Calu3 (cell line): ENCODE data around the gene CLDN10. TPM values are rescaled to one million over a fixed set of nuclear protein-coding genes. Genes with fewer than 3 reads are reported as not detected.
A peak's percentile ranks its signal among the peaks of the same experiment; 100 is the strongest.

Experiments used
- BruUV-seq: library from RNA; stranded (reverse); fragments of 400-500 nt; replicated peaks from 2 replicates; lab custom pipeline; 2021; lab: Mats Ljungman, UMichigan
- CTCF ChIA-PET: fragments of 300-600 bp; sonication (Branson Sonifier 250); formaldehyde crosslinking; loops from one replicate; lab custom pipeline; 2022; ENCODE audit warnings: antibody characterized with exemption; lab: Charles Lee
- DNase-seq: peaks from one replicate; pipeline ENCODE4 v3.0.0; 2022
- H3K27ac Mint-ChIP-seq: one replicate; pipeline ENCODE4 v1.8.0; 2022; ENCODE audit warnings: mixed read lengths; ENCODE audit not compliant: unreplicated experiment
- H3K27me3 Mint-ChIP-seq: one replicate; pipeline ENCODE4 v1.8.0; 2022; ENCODE audit warnings: mixed read lengths; ENCODE audit not compliant: unreplicated experiment
- H3K36me3 Mint-ChIP-seq: one replicate; pipeline ENCODE4 v1.8.0; 2022; ENCODE audit warnings: mild to moderate bottlenecking, moderate library complexity, mixed read lengths; ENCODE audit not compliant: insufficient read depth, unreplicated experiment
- H3K4me1 Mint-ChIP-seq: one replicate; pipeline ENCODE4 v1.8.0; 2022; ENCODE audit warnings: mild to moderate bottlenecking, low read depth, mixed read lengths; ENCODE audit not compliant: unreplicated experiment
- H3K4me3 Mint-ChIP-seq: one replicate; pipeline ENCODE4 v1.8.0; 2022; ENCODE audit warnings: mild to moderate bottlenecking, low read depth, moderate library complexity, mixed read lengths; ENCODE audit not compliant: unreplicated experiment
- H3K9me3 Mint-ChIP-seq: one replicate; pipeline ENCODE4 v1.8.0; 2022; ENCODE audit warnings: low read depth, mixed read lengths; ENCODE audit not compliant: unreplicated experiment
- intact Hi-C: fragments of 100-400 bp; cut with micrococcal nuclease; formaldehyde crosslinking; loops from one replicate; pipeline ENCODE4 v1.10.0; 2022; ENCODE audit not compliant: unreplicated experiment
- total RNA-seq: library from RNA; stranded (reverse); gene quantifications from 2 replicates; pipeline ENCODE4 v1.2.3, GENCODE V29; 2022
- TF ChIP-seq, protein P1 (sequence below): fragments of 200-600 bp; IDR thresholded peaks from one replicate; pipeline ENCODE4 v1.8.0; 2022; ENCODE audit warnings: antibody characterized with exemption; ENCODE audit not compliant: unreplicated experiment

The CLDN10 gene
- total RNA-seq, 1 experiment from 2014 or later, result 55.0 TPM

GRCh38 chr13:95533545-95534160 lies 18.9 kb upstream of the CLDN10 start:
- Mint-ChIP-seq H3K4me1 (peaks cover 30% of the 10 kb centered on the region), H3K27ac (peak overlapping the region; percentile 82)

DNA sequence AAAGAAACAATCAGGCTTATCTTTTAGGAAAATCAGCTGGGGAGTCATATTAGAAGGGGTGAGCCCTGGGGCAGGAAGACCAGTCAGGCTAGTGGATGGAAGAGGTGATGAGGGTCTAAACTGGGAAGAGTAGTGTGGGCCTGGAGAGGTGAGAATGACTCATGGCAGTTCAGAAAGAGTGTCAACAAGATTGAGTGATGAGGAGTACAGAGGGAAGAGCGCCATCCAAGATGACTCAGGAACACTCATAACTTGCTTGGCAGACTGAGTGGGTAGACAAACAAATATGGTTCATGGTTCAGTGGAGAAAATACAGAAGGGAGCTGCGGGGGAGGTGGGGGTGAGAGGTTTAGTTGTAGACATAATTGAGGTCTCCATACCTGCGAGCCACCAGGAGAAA lies 17.3 kb upstream of the CLDN10 start:
- no TSS peak for BruUV-seq
- Mint-ChIP-seq H3K4me3 (peak overlapping the region; percentile 21), H3K36me3 (peaks cover 9% of the 10 kb centered on the region), H3K9me3 (no peaks in the 10 kb centered on the region), H3K4me1 (peaks cover 30% of the 10 kb centered on the region), H3K27ac (peak overlapping the region; percentile 78), H3K27me3 (no peaks in the 10 kb centered on the region)
- CTCF ChIA-PET, result no interaction called here
- TF ChIP-seq, protein P1, sequence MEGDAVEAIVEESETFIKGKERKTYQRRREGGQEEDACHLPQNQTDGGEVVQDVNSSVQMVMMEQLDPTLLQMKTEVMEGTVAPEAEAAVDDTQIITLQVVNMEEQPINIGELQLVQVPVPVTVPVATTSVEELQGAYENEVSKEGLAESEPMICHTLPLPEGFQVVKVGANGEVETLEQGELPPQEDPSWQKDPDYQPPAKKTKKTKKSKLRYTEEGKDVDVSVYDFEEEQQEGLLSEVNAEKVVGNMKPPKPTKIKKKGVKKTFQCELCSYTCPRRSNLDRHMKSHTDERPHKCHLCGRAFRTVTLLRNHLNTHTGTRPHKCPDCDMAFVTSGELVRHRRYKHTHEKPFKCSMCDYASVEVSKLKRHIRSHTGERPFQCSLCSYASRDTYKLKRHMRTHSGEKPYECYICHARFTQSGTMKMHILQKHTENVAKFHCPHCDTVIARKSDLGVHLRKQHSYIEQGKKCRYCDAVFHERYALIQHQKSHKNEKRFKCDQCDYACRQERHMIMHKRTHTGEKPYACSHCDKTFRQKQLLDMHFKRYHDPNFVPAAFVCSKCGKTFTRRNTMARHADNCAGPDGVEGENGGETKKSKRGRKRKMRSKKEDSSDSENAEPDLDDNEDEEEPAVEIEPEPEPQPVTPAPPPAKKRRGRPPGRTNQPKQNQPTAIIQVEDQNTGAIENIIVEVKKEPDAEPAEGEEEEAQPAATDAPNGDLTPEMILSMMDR, result no peak
- DNase-seq, result peak; percentile 27
- intact Hi-C loops, result no loop called here

More at GRCh38 chr13:95533545-95534160, 18.9 kb upstream of the CLDN10 start:
- H3K4me3 Mint-ChIP-seq, result peak overlapping the region; percentile 64
- H3K27me3 Mint-ChIP-seq, result no peaks in the 10 kb centered on the region
- DNase-seq, result peak; percentile 20
- intact Hi-C loops, result no loop called here
- H3K36me3 Mint-ChIP-seq, result peaks cover 9% of the 10 kb centered on the region
- TF ChIP-seq, protein P1, result no peak
- TSS peak; percentile 55 for BruUV-seq
- CTCF ChIA-PET, result no interaction called here
- no peaks in the 10 kb centered on the region for H3K9me3 Mint-ChIP-seq

GRCh38 chr13:95536632-95537241 lies 15.8 kb upstream of the CLDN10 start:
- Mint-ChIP-seq H3K4me1 (peaks cover 37% of the 10 kb centered on the region), H3K27me3 (no peaks in the 10 kb centered on the region), H3K27ac (no peak overlapping the region), H3K9me3 (no peaks in the 10 kb centered on the region), H3K36me3 (peaks cover 9% of the 10 kb centered on the region), H3K4me3 (no peak overlapping the region)
- intact Hi-C loops, result loop anchor here (2.0 kb wide), 1 partner anchor 78 kb away; no protein-coding TSS in a partner anchor
- DNase-seq, result no peak
- CTCF ChIA-PET, result interaction anchor here (0.6 to 1.1 kb wide), 4 partner anchors 15 to 87 kb away, joined by 3 to 7 read pairs (median 4); no protein-coding TSS in a partner anchor
- TF ChIP-seq, protein P1, result no peak
- no TSS peak for BruUV-seq

GRCh38 chr13:95540888-95541287 lies 11.6 kb upstream of the CLDN10 start:
- Mint-ChIP-seq H3K9me3 (no peaks in the 10 kb centered on the region), H3K36me3 (no peaks in the 10 kb centered on the region), H3K27ac (no peak overlapping the region), H3K4me3 (no peak overlapping the region), H3K27me3 (no peaks in the 10 kb centered on the region), H3K4me1 (peaks cover 15% of the 10 kb centered on the region)
- CTCF ChIA-PET, result no interaction called here
- BruUV-seq, result no TSS peak
- intact Hi-C loops, result no loop called here
- TF ChIP-seq, protein P1, result no peak
- DNase-seq, result no peak
